WERI-Rb-1 (cell line): ENCODE data around the gene IER2.

Experiments used
- DNase-seq: peaks from one replicate; pipeline ENCODE4 v3.0.0-alpha.2; 2020
- H3K27ac ChIP-seq: fragments of 250-450 bp; sonication (Bioruptor Pico); 2 replicates; pipeline ENCODE4 v1.5.1; 2020; ENCODE audit warnings: mild to moderate bottlenecking, moderate library complexity
- H3K27me3 ChIP-seq: fragments of 250-450 bp; sonication (Bioruptor Pico); 2 replicates; pipeline ENCODE4 v1.5.1; 2021; ENCODE audit warnings: mild to moderate bottlenecking, low read depth, moderate library complexity; ENCODE audit not compliant: insufficient read depth, severe bottlenecking
- H3K36me3 ChIP-seq: fragments of 250-450 bp; sonication (Bioruptor Pico); 2 replicates; pipeline ENCODE4 v1.5.1; 2020; ENCODE audit warnings: mild to moderate bottlenecking, moderate library complexity
- H3K4me3 ChIP-seq: 2 replicates; pipeline ENCODE4 v1.5.1; 2011; ENCODE audit warnings: low read depth, mild to moderate bottlenecking, control low read depth, low read length
- H3K9me3 ChIP-seq: fragments of 250-450 bp; sonication (Bioruptor Pico); 2 replicates; pipeline ENCODE4 v1.5.1; 2021; ENCODE audit warnings: mild to moderate bottlenecking, moderate library complexity; ENCODE audit not compliant: severe bottlenecking
- TF ChIP-seq, protein P1 (sequence below): IDR thresholded peaks from 2 replicates; pipeline ENCODE4 v1.5.1; 2011; ENCODE audit warnings: low read depth, mild to moderate bottlenecking, control low read depth, inconsistent platforms, low read length

The IER2 gene

DNA sequence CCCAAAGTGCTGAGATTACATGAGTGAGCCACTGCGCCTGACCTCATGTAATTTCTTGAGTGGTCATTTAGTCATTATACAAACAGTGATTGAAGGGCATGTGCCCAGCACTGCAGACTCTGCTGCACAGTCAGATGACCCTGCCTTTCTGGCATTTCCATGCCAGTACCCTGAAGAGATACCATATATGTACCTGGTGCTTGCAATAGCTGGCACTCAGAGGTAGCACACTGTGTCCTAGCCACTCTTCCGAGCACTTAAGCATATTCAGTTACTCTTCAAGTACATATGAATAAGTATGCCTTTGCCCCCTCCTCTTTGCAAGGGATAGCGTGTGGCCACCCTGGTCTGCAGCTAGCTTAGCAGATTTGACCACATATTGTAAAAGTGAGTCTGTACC, 15.6 kb upstream of the IER2 start:
- H3K36me3 ChIP-seq, result peaks cover 55% of the 10 kb centered on the region
- TF ChIP-seq, protein P1, sequence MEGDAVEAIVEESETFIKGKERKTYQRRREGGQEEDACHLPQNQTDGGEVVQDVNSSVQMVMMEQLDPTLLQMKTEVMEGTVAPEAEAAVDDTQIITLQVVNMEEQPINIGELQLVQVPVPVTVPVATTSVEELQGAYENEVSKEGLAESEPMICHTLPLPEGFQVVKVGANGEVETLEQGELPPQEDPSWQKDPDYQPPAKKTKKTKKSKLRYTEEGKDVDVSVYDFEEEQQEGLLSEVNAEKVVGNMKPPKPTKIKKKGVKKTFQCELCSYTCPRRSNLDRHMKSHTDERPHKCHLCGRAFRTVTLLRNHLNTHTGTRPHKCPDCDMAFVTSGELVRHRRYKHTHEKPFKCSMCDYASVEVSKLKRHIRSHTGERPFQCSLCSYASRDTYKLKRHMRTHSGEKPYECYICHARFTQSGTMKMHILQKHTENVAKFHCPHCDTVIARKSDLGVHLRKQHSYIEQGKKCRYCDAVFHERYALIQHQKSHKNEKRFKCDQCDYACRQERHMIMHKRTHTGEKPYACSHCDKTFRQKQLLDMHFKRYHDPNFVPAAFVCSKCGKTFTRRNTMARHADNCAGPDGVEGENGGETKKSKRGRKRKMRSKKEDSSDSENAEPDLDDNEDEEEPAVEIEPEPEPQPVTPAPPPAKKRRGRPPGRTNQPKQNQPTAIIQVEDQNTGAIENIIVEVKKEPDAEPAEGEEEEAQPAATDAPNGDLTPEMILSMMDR, result no peak

DNA sequence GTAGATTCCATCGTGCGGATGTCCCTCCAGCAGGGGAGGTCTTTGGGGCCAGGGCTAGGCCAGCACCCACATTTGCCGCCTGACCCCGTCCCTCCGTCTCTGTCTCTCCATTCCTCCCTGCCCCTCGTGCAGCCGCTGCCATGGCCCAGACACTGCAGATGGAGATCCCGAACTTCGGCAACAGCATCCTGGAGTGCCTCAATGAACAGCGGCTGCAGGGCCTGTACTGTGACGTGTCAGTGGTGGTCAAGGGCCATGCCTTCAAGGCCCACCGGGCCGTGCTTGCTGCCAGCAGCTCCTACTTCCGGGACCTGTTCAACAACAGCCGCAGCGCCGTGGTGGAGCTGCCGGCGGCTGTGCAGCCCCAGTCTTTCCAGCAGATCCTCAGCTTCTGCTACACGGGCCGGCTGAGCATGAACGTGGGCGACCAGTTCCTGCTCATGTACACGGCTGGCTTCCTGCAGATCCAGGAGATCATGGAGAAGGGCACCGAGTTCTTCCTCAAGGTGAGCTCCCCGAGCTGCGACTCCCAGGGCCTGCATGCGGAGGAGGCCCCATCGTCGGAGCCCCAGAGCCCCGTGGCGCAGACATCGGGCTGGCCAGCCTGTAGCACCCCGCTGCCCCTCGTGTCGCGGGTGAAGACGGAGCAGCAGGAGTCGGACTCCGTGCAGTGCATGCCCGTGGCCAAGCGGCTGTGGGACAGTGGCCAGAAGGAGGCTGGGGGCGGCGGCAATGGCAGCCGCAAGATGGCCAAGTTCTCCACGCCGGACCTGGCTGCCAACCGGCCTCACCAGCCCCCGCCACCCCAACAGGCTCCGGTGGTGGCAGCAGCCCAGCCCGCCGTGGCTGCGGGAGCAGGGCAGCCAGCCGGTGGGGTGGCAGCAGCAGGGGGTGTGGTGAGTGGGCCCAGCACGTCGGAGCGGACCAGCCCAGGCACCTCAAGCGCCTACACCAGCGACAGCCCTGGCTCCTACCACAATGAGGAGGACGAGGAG, 14.8 kb upstream of the IER2 start:
- H3K9me3 ChIP-seq, result no peaks in the 10 kb centered on the region
- H3K27ac ChIP-seq, result no peak overlapping the region
- peaks cover 55% of the 10 kb centered on the region for H3K36me3 ChIP-seq
- no peak overlapping the region for H3K4me3 ChIP-seq
- TF ChIP-seq, protein P1, result no peak
- DNase-seq, result no peak
- H3K27me3 ChIP-seq, result no peaks in the 10 kb centered on the region

More for the DNA sequence above, 15.6 kb upstream of the IER2 start:
- no peak overlapping the region for H3K4me3 ChIP-seq
- no peaks in the 10 kb centered on the region for H3K27me3 ChIP-seq
- no peaks in the 10 kb centered on the region for H3K9me3 ChIP-seq
- no peak for DNase-seq
- H3K27ac ChIP-seq, result no peak overlapping the region

DNA sequence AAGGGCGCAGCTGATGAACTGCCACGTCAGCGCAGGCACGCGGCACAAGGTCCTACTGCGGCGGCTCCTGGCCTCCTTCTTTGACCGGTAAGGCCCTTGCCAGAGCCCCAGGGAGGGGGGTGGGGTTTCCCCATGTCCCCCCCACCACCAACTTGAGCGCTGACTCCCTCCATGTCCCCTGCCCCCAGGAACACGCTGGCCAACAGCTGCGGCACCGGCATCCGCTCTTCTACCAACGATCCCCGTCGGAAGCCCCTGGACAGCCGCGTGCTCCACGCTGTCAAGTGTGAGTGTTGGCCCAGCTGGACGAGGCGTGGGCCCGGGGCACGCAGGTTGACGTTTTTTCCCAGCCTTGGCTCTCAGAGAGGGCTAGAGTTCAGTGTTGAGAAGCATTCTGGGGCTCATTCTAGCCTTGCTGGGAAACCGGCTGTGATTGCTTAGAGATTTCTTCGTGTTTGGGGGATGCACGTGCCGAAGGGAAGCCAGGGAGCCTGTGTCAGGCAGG, 12.9 kb upstream of the IER2 start:
- Histone ChIP-seq H3K36me3 (peaks cover 49% of the 10 kb centered on the region), H3K4me3 (no peak overlapping the region), H3K27ac (no peak overlapping the region), H3K27me3 (no peaks in the 10 kb centered on the region), H3K9me3 (no peaks in the 10 kb centered on the region)
- TF ChIP-seq, protein P1, result no peak
- DNase-seq, result no peak

DNA sequence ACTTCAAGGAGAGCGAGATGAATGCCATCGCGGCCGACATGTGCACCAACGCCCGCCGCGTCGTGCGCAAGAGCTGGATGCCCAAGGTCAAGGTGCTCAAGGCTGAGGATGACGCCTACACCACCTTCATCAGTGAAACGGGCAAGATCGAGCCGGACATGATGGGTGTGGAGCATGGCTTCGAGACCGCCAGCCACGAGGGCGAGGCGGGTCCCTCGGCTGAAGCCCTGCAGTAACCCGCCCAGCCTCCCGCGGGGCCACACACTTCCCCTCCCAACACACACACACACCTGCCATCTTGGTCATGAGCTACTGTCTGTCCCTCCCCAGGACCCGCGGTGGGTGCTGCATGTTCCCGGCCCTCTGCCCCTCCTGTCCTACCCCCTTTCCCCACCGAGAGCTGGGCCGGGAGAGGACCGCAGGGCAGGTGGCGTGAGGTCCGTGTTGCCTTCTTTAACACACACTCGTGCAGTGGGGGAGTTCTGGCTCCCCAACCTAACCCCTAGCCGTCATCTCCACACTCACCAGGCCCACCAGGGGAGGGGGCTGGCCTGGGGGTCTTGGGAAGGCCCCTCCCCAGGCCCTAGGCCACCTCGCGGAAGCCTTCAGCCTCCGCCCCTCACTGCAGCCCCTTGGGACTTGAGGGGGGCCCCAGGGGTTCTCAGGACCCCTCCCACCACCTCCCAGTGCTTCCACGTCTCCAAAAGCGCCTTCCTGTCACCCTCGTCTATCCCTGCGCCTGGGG, 11.9 kb upstream of the IER2 start:
- Histone ChIP-seq H3K4me3 (no peak overlapping the region), H3K9me3 (no peaks in the 10 kb centered on the region), H3K27me3 (no peaks in the 10 kb centered on the region), H3K36me3 (peaks cover 56% of the 10 kb centered on the region), H3K27ac (no peak overlapping the region)
- TF ChIP-seq, protein P1, result no peak
- no peak for DNase-seq

DNA sequence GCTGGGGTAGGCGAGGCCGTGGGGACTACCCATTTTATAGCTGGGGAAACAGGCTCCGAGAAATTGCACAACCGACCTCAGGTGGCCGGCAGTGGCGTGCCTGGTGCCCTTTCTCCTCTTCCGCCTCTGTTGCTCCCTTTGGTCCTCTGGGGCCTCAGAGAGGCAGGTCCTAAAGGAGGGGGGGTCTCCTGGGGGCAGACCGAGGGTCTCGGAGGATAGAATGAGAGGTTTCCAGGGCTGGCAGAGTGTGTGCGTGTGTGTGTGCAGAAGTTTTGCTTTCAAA, 11.4 kb upstream of the IER2 start:
- TF ChIP-seq, protein P1, result no peak
- H3K4me3 ChIP-seq, result no peak overlapping the region
- H3K36me3 ChIP-seq, result peaks cover 52% of the 10 kb centered on the region
- no peak overlapping the region for H3K27ac ChIP-seq
- no peak for DNase-seq
- H3K9me3 ChIP-seq, result no peaks in the 10 kb centered on the region
- no peaks in the 10 kb centered on the region for H3K27me3 ChIP-seq
